HEK293 (cell line): ENCODE data around the gene TNRC6A.

Experiments
- CTCF ChIP-seq: fragments of 450-650 bp; formaldehyde crosslinking; IDR thresholded peaks from 2 replicates; pipeline ENCODE4 v1.5.1; 2016; ENCODE audit warnings: missing biosample characterization, missing genetic modification characterization
- HOXA7 ChIP-seq: sonication (generic); formaldehyde crosslinking; IDR thresholded peaks from 2 replicates; pipeline ENCODE4 v1.8.1; 2022; ENCODE audit warnings: missing genetic modification reagents, borderline replicate concordance
- SETDB1 ChIP-seq: IDR thresholded peaks from one replicate; pipeline ENCODE4 v1.6.1; 2017; ENCODE audit warnings: mild to moderate bottlenecking, low read length, moderate library complexity, mixed read lengths; ENCODE audit not compliant: insufficient read length
- WT1 ChIP-seq: fragments of 450-650 bp; formaldehyde crosslinking; IDR thresholded peaks from 2 replicates; pipeline ENCODE4 v1.5.1; 2016; ENCODE audit warnings: missing biosample characterization, missing genetic modification characterization
- ZBTB48 ChIP-seq: fragments of 450-650 bp; formaldehyde crosslinking; IDR thresholded peaks from 2 replicates; pipeline ENCODE4 v1.5.1; 2016; ENCODE audit warnings: missing biosample characterization, missing genetic modification characterization
- ZBTB49 ChIP-seq: fragments of 450-650 bp; formaldehyde crosslinking; IDR thresholded peaks from 2 replicates; pipeline ENCODE4 v1.5.1; 2016; ENCODE audit warnings: missing biosample characterization, missing genetic modification characterization, low read depth
- ZBTB8A ChIP-seq: fragments of 450-650 bp; formaldehyde crosslinking; IDR thresholded peaks from 2 replicates; pipeline ENCODE4 v1.5.1; 2016; ENCODE audit warnings: missing biosample characterization, missing genetic modification characterization
- ZFP37 ChIP-seq: fragments of 450-650 bp; formaldehyde crosslinking; IDR thresholded peaks from 2 replicates; pipeline ENCODE4 v1.5.1; 2016; ENCODE audit warnings: missing biosample characterization, missing genetic modification characterization
- ZNF274 ChIP-seq, 2 experiments: fragments of 200-500 bp in 1 of 2; fragments of 450-650 bp in 1 of 2; sonication (Bioruptor generic) in 1 of 2; formaldehyde crosslinking in 1 of 2; IDR thresholded peaks; 2 replicates each; pipeline versions ENCODE4 v1.5.1 to v1.6.1; 2014 to 2016; ENCODE audit warnings: borderline replicate concordance in 1 of 2, inconsistent platforms in 1 of 2, low read length in 1 of 2, missing biosample characterization in 1 of 2, missing genetic modification characterization in 1 of 2
- ZNF280D ChIP-seq: fragments of 450-650 bp; formaldehyde crosslinking; IDR thresholded peaks from 2 replicates; pipeline ENCODE4 v1.5.1; 2016; ENCODE audit warnings: missing biosample characterization, missing genetic modification characterization
- ZNF311 ChIP-seq: fragments of 450-650 bp; formaldehyde crosslinking; IDR thresholded peaks from 2 replicates; pipeline ENCODE4 v1.5.1; 2017; ENCODE audit warnings: missing biosample characterization, missing genetic modification characterization, borderline replicate concordance
- ZNF585B ChIP-seq: fragments of 450-650 bp; formaldehyde crosslinking; IDR thresholded peaks from 2 replicates; pipeline ENCODE4 v1.5.1; 2016; ENCODE audit warnings: missing biosample characterization, missing genetic modification characterization

GRCh38 chr16:24816688-24817087, 87.2 kb downstream of the TNRC6A start:
- TF ChIP-seq ZNF274 (IDR thresholded peaks at IDR 0.05; ENCODE audit: low read length) (no peak), ZNF274 (tag by site-specific recombination; IDR thresholded peaks at IDR 0.05; ENCODE audit: borderline replicate concordance) (no peak), WT1 (tag by site-specific recombination) (no peak), CTCF (tag by site-specific recombination) (no peak), ZBTB8A (tag by site-specific recombination) (no peak), ZBTB49 (no peak), ZNF280D (no peak), ZFP37 (tag by site-specific recombination) (no peak), ZBTB48 (tag by site-specific recombination) (no peak), ZNF311 (tag by site-specific recombination) (no peak), HOXA7 (CRISPR knock-in tag) (no peak), SETDB1 (no peak), ZNF585B (no peak)
